Left ventricle myocardium superior (tissue), 1 donor: ENCODE measurements around the gene ZNF385D. TPM values are rescaled to one million over a fixed set of nuclear protein-coding genes. Genes with fewer than 3 reads are reported as not detected.
A peak's percentile ranks its signal among the peaks of the same experiment; 100 is the strongest.

Source experiments
- ATAC-seq: fragments of 200-7000 bp; cut with Tn5 transposase; one replicate; pipeline ENCODE4 v1.9.1; 2020; ENCODE audit warnings: mild to moderate bottlenecking, moderate library complexity
- DNase-seq: peaks from one replicate; pipeline ENCODE4 v3.0.0-alpha.2; 2020
- intact Hi-C: fragments of 100-400 bp; cut with micrococcal nuclease; formaldehyde crosslinking; loops from one replicate; pipeline ENCODE4 v1.11.0; 2022
- long read RNA-seq: library from polyadenylated mRNA; unstranded; transcript quantifications from one replicate; pipeline ENCODE4 v2.0.0, GENCODE V29; 2021
- total RNA-seq: library from RNA; stranded (reverse); fragmentation: NEBNext Ultra II Directional; extraction: Animal tissue kit (Norgen Biotek cat#: 25700); gene quantifications from one replicate; pipeline ENCODE4 v1.2.1, GENCODE V29; 2021
- donor health status: DM: no; HTN: yes; CAD: no; lungs with severe emphysema.

The ZNF385D gene, protein sequence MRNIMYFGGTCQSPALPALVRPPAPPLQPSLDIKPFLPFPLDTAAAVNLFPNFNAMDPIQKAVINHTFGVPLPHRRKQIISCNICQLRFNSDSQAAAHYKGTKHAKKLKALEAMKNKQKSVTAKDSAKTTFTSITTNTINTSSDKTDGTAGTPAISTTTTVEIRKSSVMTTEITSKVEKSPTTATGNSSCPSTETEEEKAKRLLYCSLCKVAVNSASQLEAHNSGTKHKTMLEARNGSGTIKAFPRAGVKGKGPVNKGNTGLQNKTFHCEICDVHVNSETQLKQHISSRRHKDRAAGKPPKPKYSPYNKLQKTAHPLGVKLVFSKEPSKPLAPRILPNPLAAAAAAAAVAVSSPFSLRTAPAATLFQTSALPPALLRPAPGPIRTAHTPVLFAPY
- 2.8 TPM for total RNA-seq
- long read RNA-seq: 0 reads

DNA sequence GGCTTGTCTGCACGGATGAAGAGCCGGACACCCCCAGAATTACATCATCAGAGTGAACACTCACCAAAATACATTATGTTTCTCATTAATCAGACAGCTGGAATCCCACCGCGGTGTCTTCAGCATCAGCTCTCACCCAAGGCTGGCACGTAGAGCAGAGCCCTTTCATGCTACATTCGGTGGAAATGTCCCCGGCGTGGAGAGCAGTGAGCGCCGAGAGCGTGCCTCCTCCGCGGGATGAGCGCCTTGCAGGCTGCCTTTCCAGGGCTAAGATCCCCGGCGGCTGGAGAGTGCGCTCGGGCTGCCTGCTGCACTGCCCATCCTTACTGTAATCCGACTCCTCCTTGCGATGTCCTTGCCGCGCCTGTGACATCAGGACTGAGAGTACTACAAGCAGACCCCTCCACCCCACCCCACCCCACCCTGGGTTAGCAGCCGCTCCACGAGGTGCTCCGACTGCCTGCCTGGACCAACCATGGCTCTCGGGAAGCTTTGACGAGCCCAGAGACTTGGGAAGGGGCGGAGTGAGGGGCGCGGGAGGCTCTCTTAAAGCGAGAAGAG, at the start of gene ZNF385D:
TSS of gene ZNF385D (minus strand) at position 380 of the 561 bp plus-strand sequence. CDS start at position 86, 294 bp downstream.
- DNase-seq (peak; percentile 80), ATAC-seq (peak; percentile 88)
- intact Hi-C loops: loop anchor here (5.0 to 10.0 kb wide), 3 partner anchors 86 to 364 kb away; no protein-coding TSS in a partner anchor

DNA sequence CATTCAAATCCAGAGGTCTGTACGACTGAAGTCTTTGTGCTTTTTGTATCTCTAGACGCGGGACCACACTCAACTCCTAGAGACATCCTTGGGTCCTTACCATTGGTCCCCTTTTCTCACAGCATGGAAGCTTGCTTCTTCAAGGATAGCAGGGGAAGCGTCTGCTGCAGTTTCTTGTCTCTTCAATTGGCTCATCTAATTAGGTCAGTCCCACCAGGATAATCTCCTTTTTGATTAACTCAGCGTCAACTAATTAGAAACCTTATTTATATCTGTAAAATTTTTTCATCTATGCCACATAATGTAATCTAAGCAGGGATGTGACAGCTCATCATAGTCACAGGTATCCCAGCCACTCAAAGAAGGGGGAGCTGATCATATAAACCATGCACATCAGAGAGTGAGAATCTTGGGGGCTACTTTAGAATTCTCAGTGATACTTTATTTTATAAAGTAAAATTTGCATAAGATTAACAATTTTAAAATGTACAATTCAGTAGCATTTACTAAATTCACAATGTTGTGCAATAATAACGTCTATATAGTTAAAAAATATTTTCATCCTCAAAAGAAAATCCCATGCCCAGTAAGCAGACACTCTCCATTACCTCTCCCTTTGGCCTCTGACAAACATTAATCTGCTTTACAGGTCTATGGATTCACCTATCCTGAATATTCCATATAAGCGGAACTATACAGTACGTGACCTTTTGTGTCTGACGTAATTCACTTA, 47.5 kb upstream of the ZNF385D start:
- no peak for DNase-seq
- no peak for ATAC-seq
- intact Hi-C loops: no loop called here

DNA sequence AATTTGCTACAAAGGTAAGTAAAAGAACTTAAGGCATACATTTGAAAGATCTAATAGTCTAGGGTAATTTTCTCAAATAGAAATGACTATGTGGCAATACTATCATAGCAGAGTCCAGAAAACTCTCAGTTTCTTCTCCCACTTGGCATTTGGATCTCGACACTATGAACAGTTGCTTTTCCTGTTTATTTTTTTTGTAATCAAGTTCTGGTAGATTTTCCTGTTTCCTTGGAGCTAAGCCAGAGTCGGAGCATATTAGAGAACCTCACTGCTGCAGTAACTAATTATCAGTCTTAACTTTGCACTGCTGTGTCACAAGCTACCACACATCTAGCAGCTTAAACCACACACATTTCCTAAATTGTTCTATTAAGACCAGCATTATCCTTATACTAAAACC, 44.9 kb upstream of the ZNF385D start:
- ATAC-seq: peak; percentile 43

DNA sequence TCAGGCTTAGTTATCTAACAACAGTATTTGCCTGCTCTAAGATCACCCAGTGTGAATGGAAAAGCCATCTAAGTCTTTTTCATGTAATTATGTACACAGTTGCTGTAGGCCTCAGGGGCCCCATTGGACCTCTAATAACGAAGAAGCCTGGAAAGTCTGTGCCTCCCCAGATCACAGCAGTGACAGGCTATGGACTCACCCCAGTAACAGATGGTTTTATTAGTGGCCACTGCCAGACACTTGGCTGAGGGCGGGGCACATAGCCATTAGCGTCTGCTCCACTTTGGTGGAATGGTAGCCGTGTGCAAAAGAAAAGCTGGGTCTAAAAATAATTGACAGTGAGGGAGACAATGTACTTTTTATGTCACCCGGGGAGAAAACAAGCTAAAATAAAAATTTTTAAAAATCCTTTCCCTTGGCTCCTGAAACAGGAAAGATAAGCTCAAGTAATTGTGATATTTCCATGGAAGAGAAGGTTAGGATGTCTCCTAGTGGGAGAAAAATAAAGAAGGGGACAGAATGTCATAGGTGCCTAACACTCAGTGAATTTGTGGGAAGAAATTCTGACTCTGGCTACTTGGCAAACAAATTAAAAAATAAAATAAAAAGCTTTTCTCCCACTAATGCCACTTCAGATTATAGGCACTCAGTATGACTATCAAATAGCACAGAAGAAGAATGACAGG, 44.3 kb upstream of the ZNF385D start:
- peak; percentile 99 for ATAC-seq
- intact Hi-C loops: no loop called here
- peak; percentile 82 for DNase-seq

More for the DNA sequence above, 44.9 kb upstream of the ZNF385D start:
- no peak for DNase-seq
- intact Hi-C loops: no loop called here

DNA sequence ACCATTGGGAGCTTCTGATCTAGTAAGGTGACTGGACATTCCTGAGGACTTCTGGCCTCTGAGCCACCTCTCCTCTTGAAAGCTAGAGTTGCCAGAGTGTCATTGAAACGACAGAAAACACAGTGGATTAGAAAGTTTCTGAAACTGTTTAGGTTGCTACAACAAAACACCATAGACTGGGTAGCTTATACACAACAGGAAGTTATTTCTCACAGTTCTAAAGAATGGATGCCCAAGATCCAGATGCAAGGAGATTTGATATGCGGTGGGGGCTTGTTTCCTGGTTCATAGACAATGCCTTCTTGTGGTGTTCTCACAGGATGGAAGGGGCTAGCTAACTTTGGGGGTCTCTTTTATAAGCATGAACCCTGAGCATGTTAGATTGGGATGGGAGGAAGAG, 43.3 kb upstream of the ZNF385D start:
- intact Hi-C loops: no loop called here
- DNase-seq (no peak), ATAC-seq (no peak)

DNA sequence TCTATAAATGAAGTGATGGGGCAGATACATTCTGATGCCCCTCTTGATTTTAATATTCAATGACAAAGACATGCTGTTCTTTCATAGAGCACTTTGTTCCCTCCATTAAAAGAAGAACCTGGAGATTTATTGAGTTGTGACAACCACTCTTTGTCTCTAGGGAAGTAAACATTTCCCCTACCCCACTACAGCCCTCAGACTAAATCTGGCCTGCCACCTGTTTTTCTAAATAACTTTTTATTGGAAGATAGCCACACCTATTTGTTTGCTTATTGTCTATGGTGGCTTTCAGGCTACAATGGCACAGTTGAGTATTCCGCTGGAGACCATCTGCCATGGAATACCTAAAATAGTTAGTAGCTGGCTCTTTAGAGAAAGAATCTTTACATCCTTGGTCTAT, 41.2 kb upstream of the ZNF385D start:
- ATAC-seq: no peak
- DNase-seq: no peak
- intact Hi-C loops: no loop called here

DNA sequence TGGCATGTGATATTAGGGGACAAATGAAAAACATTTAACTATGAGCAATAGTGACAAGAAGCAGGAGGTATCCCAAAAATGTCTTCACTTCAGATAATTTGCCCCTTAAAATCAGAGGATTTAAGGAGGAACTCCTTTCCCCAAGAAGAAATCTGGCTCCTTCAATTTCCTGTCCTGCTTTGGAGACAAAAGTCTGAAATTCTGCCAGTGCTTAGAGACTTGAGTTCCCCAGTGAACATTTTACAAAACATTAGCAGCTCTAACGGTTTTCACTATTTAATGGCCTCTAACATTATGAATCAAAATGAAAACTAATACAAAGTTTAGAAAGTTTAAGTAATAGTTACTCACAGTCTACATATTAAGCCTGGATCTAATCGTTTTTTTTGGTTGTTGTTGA, 40.3 kb upstream of the ZNF385D start:
- intact Hi-C loops: no loop called here
- DNase-seq (no peak), ATAC-seq (no peak)

DNA sequence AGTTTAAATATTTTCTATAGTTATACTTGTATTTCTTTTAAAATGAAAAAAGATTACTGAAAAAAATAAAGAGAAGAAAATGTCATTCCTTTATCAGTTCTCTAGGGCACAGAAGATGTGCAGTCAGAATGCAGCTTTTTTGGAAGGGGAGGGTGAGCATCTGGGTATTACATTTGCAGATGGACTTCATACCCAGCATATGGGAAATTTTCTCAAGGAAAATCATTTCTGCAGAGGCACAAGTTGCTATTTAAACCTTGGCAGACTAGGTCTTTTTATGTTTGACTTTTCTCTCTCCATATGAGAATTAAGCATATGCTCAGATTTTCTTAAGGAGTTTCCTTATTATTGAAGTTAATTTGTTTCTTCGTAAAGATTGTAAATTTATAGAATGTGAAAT, 39.5 kb upstream of the ZNF385D start:
- intact Hi-C loops: no loop called here
- DNase-seq: no peak
- no peak for ATAC-seq

DNA sequence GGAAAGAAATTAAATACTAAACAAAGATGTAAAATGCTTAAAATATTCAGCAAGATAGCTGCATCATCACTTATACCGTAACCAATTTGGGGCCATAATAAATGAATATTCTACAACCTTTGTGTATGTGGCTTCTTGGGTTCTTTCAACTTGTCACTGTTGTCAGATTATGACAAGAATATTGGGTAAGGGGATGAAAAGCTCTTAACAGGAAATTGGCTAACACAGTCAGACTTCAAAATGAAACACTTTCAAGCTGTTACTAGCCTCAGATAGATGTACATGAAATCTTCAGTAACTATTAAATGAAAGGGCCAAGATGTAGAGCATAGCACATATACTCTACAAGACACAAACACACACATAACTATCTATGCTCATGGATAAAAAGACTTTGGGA, 38.7 kb upstream of the ZNF385D start:
- DNase-seq: no peak
- ATAC-seq: no peak
- intact Hi-C loops: no loop called here

DNA sequence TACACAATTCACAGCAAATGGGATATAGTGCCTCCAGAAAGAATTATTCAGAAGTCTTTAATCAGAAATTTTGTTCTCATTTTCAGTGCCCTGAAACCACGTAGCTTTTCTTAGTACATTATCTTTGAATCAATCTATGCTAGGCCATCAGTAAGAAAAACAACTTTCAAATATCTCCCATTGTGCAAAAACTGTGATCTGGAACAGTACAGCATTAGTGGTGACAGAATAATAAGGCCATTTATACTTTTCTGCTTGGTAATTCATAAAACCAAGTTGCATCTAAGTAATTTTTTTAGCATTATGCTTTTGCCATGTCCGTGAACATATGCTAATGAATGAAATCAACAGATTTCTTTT, 35.4 kb upstream of the ZNF385D start:
- ATAC-seq (peak; percentile 30), DNase-seq (no peak)
- intact Hi-C loops: no loop called here

DNA sequence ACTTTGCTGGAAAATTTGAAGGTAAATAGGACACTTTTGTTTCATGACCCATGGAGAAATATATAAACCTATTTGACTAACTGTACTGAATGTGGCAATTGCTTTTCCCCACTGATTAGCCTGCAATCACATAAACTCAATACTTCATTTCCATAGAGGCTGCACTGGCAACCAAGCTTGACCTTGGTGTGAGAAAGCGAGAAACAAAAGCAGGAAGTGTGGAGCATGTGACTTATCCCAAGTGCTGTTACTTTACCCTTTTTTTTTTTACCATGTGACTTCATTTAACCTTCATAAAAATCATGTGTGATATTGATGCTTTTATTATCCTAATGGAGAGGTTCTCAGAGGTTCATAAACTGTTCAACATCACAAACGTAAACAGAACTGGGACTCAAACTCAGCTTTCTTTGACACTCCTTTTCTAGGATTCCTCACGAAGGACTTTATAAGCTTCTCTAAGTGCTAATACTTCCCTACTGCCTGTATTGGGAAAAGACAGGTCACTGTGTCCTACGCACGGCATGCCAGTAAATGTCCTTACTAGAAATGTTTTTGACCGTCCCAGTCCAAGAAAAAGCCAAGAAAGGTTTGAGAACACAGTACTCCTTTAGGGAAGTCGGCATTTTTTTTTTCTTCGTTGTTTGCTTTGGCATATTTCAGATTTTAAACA, 34.9 kb upstream of the ZNF385D start:
- DNase-seq: no peak
- intact Hi-C loops: no loop called here
- peak; percentile 64 for ATAC-seq

DNA sequence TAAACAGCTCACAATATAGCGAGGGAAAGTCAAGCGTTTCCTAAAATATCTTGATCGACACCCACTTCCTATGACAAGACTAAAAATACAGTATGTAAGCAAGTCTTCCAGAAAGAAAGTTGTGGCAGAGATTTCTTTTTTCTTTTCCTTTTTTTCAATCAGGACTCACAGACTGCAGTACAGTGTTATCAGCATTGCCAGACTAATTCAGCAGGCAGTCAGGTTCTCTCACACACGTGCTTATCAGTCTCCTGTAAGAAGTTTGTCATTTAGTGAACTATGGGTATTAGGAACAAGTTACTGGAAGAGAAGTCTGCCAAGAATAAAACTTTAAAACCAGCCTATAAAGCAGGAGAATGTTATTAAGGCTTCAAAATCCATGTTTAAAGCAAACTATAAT, 32.8 kb upstream of the ZNF385D start:
- intact Hi-C loops: no loop called here
- ATAC-seq: peak; percentile 53
- no peak for DNase-seq

DNA sequence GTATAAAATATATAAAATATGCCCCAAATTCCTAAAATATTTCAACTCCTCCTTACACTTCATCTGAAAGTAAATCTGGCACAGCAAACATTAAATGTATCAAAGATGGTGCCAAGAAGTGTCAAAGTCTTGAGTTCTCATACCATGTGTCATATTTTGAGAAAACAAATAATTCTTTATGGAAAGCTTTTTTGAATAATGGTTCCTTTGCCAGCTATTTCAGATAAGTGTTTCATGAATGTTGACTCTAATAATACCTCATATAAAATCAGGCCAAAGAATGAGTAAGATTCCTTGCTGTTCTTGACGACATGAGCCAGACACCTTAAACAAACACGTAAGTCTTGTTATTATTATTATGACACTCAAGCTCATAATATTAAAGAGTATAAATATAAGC, 30.3 kb upstream of the ZNF385D start:
- DNase-seq (no peak), ATAC-seq (no peak)
- intact Hi-C loops: no loop called here

DNA sequence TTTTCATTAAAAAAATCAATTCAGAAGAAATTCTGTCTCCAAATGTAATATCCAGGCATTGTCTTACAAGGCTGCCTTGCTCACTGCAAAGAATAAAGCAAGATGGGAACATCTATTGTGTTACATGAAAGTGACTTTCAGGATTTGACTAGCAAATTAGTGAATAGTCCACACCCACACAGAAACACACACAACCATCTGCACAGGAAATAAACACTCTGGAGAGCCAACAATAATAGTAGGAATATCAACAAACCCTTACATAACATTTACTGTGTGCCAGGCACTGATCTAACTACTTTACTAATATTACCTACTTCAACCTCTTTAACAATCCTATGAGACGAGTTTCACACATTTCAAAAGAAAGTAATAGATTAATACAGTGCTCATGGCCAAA, 28.9 kb upstream of the ZNF385D start:
- intact Hi-C loops: no loop called here
- peak; percentile 82 for ATAC-seq
- DNase-seq: no peak

DNA sequence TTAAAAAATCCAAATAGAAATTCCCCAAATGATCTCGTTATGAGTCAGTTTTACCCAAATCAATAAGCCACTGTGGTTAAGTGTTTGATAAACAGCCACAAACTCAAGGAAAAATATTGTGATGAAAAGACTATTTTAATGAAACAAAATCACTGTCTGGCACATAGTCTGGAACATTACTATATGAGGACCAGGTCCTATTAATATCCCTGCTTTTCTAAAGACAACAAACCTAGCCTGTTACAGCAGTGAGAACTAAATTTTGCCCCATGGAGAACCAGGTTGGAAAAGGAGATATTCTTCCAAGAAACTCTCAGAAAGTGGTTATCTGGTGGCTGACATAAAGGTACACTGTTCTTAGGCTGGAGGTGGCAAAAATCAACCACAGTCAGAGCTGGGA, 27.7 kb upstream of the ZNF385D start:
- DNase-seq: no peak
- intact Hi-C loops: no loop called here
- no peak for ATAC-seq

DNA sequence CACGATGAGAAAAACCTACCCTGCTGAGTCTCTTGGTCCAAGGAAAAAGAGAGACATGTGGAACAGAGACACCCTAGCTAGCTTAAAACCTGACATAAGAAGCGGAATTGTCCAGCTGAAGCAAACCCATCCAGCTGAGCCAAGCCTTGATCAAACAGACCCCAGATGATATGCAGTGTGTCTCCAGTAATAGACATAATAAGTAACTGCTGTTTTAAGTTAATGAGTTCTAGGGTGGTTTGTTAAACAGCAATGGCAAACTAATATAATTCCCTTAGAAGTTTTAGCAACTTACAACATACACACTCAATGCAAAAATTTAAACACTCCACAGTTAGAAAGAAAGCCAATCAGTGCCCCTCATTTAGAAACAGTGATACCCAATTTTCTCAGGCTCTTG, 26.8 kb upstream of the ZNF385D start:
- ATAC-seq (no peak), DNase-seq (no peak)
- intact Hi-C loops: no loop called here

DNA sequence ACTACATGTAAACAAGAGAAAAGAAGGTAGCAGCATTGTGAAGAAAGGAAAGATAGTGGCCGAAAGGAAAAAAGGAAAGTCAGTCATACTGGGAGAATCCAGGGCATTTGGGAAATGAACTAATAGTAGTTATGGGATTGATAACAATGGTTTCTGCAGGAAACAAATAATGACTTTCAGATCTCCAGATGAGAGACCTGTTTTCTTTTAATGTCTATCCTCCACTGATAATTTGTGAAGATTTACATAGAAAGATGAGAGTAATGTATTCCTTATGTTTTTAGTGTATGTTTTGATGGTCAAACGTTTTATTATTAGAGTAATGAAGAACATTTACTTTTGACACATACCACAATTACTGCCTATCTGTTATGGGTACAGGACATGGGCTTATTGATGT, 15.0 kb upstream of the ZNF385D start:
- DNase-seq (no peak), ATAC-seq (no peak)
- intact Hi-C loops: no loop called here

DNA sequence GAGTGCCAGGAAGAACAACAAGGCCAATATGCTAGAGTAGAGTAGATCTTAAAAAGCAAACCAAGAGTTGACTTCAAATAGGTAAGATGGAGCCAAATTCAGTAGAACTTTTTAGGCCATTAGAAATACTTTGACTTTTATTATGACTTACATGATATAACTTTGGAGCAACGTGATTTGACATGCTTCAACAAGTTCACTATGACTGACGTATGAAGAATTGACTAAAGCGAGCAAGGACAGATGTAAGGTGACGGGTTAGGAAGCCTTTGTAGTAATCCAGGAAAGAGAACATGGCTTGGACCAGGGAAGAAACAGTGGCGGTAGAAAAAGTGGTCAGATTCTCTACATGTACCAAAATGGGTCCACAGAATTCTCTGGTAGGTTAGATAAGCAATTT, 4.9 kb upstream of the ZNF385D start:
- ATAC-seq: no peak
- intact Hi-C loops: loop anchor here (10.0 kb wide), 1 partner anchor 359 kb away; no protein-coding TSS in a partner anchor

DNA sequence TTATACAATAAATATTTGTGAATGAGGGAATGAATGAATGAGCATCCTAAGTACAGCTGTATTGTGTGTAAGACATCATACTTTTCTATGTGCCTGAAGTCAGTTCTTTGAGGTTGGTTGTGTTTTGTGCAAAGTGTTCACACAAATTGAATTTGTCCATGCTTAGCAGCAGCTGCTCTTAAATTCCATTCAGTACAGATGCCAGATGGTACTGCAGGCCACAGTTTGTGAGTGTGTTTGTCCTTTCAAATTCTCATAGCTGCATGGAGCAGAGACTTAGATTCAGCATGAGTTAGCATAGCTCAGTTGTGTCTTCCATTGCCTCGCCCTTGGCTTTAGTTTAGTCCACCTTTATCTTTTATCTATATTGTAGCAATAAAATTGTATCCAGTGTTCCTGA, 3.8 kb upstream of the ZNF385D start:
- ATAC-seq (no peak), DNase-seq (no peak)
- intact Hi-C loops: loop anchor here (5.0 to 10.0 kb wide), 3 partner anchors 82 to 360 kb away; no protein-coding TSS in a partner anchor

More for the DNA sequence above, 4.9 kb upstream of the ZNF385D start:
- DNase-seq: no peak
